ENCODE measurements around the gene ZNF276. TPM values are rescaled to one million over a fixed set of nuclear protein-coding genes. Genes with fewer than 3 reads are reported as not detected.
"Not testable (repeated sequence)": the region's sequence is repeated elsewhere in the genome, so short reads cannot be mapped to it uniquely, and the experiment has no call there.

The ZNF276 gene
- total RNA-seq, 1 experiment from 2014 or later, result 18.0 TPM

GRCh38 chr16:89779231-89779908 lies 58.0 kb downstream of the ZNF276 start:
- DNase-seq (ENCODE audit: extremely low read depth, low read depth), result no peak

GRCh38 chr16:89779909-89780305 lies 58.6 kb downstream of the ZNF276 start:
- DNase-seq (ENCODE audit: extremely low read depth, low read depth), result no peak

- no peak for DNase-seq (ENCODE audit: extremely low read depth, low read depth)
Observed at GRCh38 chr16:89782489-89782888, 61.2 kb downstream of the ZNF276 start.

DNA sequence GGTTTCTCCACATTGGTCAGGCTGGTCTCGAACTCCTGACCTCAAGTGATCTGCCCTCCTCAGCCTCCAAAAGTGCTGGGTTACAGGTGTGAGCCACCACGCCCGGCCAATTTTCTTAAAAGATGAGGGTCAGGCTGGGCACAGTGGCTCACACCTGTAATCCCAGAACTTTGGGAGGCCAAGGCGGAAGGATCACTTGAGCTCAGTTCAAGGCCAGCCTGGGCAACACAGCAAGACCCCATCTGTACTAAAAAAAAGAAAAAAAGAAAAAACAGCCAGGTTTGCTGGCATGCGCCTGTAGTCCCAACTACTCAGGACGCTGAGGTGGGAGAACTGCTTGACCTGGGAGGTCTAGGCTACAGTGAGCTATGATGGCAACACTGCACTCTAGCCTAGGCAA lies 62.6 kb downstream of the ZNF276 start:
- not testable (repeated sequence) for DNase-seq (ENCODE audit: extremely low read depth, low read depth)

- DNase-seq (ENCODE audit: extremely low read depth, low read depth), result no peak
Observed at GRCh38 chr16:89784406-89784805, 63.1 kb downstream of the ZNF276 start.

GRCh38 chr16:89785523-89786155 lies 64.3 kb downstream of the ZNF276 start:
- DNase-seq (ENCODE audit: extremely low read depth, low read depth), result no peak

DNA sequence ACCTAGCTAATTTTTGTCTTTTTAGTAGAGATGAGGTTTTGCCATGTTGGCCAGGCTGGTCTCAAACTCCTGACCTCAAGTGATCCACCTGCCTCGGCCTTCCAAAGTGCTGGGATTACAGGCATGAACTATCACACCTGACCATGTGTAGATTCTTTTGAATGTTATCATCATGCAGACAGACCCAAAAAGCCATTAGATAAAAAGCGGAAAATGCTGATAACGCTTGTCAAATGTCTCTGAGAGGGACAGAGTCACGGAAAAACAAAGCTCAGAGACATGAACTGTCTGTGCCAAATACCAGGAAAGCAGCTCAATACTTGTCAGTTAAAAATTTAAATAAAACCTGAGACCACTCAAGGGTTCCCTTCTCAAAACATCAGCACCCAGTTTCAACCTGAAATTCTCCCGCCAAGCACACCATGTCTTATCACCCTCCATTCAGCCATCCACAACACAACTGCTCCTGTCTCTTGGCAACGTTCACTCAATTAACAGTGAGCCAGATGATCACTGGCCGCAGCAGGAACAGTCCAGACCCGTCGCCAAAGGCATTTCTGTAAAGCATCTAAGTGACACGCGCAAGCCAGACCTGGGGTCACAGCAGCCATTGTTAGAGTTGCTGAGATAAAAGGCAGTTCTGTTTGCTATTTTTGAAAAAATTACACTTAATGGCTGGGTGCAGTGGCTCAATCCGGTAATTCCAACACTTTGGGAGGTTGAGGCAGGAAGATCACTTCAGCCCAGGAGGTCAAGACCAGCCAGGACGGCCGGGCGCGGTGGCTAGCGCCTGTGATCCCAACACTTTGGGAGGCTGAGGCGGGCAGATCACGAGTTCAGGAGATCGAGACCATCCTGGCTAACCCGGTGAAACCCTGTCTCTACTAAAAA lies 65.4 kb downstream of the ZNF276 start:
- no peak for DNase-seq (ENCODE audit: extremely low read depth, low read depth)

- no peak for DNase-seq (ENCODE audit: extremely low read depth, low read depth)
Observed at GRCh38 chr16:89787365-89787805, 66.0 kb downstream of the ZNF276 start.

Other genes starting within 250 kb of the ZNF276 start
- 49.2 and 56.1 TPM in 2 replicates for gene ANKRD11, start 231.0 kb upstream of the ZNF276 start, total RNA-seq (2014; rRNA removed; shearing (Covaris generic))
- 68.3 and 94.2 TPM in 2 replicates for gene SPG7, start 213.1 kb upstream of the ZNF276 start, total RNA-seq (2014; rRNA removed; shearing (Covaris generic))
- gene RPL13, start 160.9 kb upstream of the ZNF276 start, total RNA-seq (2014; rRNA removed; shearing (Covaris generic)), result 6,150 and 6,947 TPM in 2 replicates
- gene CPNE7, start 145.8 kb upstream of the ZNF276 start, total RNA-seq (2014; rRNA removed; shearing (Covaris generic)), result 38.5 and 43.1 TPM in 2 replicates
- gene DPEP1, start 107.9 kb upstream of the ZNF276 start, total RNA-seq (2014; rRNA removed; shearing (Covaris generic)), result 0.17 TPM in 1 of 2 replicates, not detected in the other
- gene CHMP1A, start 63.8 kb upstream of the ZNF276 start, total RNA-seq (2014; rRNA removed; shearing (Covaris generic)), result 47.8 and 51.3 TPM in 2 replicates
- 4.0 and 4.8 TPM in 2 replicates for gene SPATA33, start 63.7 kb upstream of the ZNF276 start, total RNA-seq (2014; rRNA removed; shearing (Covaris generic))
- 30.2 and 42.3 TPM in 2 replicates for gene CDK10, start 34.8 kb upstream of the ZNF276 start, total RNA-seq (2014; rRNA removed; shearing (Covaris generic))
- 14.4 and 14.9 TPM in 2 replicates for gene SPATA2L, start 19.8 kb upstream of the ZNF276 start, total RNA-seq (2014; rRNA removed; shearing (Covaris generic))
- gene VPS9D1, start 639 bp upstream of the ZNF276 start, total RNA-seq (2014; rRNA removed; shearing (Covaris generic)), result 5.7 and 6.3 TPM in 2 replicates
- 22.6 and 32.5 TPM in 2 replicates for gene FANCA, start 95.1 kb downstream of the ZNF276 start, total RNA-seq (2014; rRNA removed; shearing (Covaris generic))
- gene SPIRE2, start 106.9 kb downstream of the ZNF276 start, total RNA-seq (2014; rRNA removed; shearing (Covaris generic)), result 29.1 and 34.1 TPM in 2 replicates
- 70.3 and 71.4 TPM in 2 replicates for gene TCF25, start 152.1 kb downstream of the ZNF276 start, total RNA-seq (2014; rRNA removed; shearing (Covaris generic))
- gene MC1R, start 197.3 kb downstream of the ZNF276 start, total RNA-seq (2014; rRNA removed; shearing (Covaris generic)), result 8.1 and 9.4 TPM in 2 replicates
- gene TUBB3, start 201.8 kb downstream of the ZNF276 start, total RNA-seq (2014; rRNA removed; shearing (Covaris generic)), result 68.3 and 75.9 TPM in 2 replicates
- gene DEF8, start 227.2 kb downstream of the ZNF276 start, total RNA-seq (2014; rRNA removed; shearing (Covaris generic)), result 47.8 and 55.4 TPM in 2 replicates

Measured in NCI-H460 (cell line).